Endothelial cell of umbilical vein (primary cell): ENCODE data around the gene SP9. TPM values are rescaled to one million over a fixed set of nuclear protein-coding genes. Genes with fewer than 3 reads are reported as not detected.

ENCODE experiments used
- BruUV-seq: library from RNA; stranded (reverse); fragments of 400-500 nt; replicated peaks from 2 replicates; lab custom pipeline; 2021; lab: Mats Ljungman, UMichigan
- CTCF ChIA-PET: fragments of 300-600, 350-600 bp; sonication (Branson Sonifier 250); formaldehyde crosslinking; loops from one replicate; lab custom pipeline; 2021; ENCODE audit warnings: antibody characterized with exemption, inconsistent platforms; lab: Charles Lee
- POLR2A ChIA-PET: fragments of 300-600, 350-600 bp; sonication (Branson Sonifier 250); formaldehyde crosslinking; loops from one replicate; lab custom pipeline; 2021; ENCODE audit warnings: antibody characterized with exemption, inconsistent platforms; lab: Charles Lee
- DNase-seq: peaks from one replicate; pipeline ENCODE4 v3.0.0-alpha.2; 2011; ENCODE audit warnings: low read depth, low spot score
- FAIRE-seq: peaks from 2 replicates; lab custom pipeline; 2011; peaks lifted over from hg19 to GRCh38; lab: Jason Lieb, UNC
- H2AFZ ChIP-seq: 2 replicates; pipeline ENCODE4 v1.6.0; 2012; ENCODE audit warnings: low read depth, low read length, control low read depth, inconsistent platforms
- H3K27ac ChIP-seq: 2 replicates; pipeline ENCODE4 v1.5.1; 2011; ENCODE audit warnings: low read depth, mild to moderate bottlenecking, control low read depth, low read length, moderate library complexity; ENCODE audit not compliant: insufficient read depth
- H3K27me3 ChIP-seq, 2 experiments: 2 replicates each; pipeline versions ENCODE4 v1.6.0 to v1.6.1; 2011; ENCODE audit warnings: low read length in 2 of 2, mixed read lengths in 1 of 2; ENCODE audit not compliant: control insufficient read depth in 2 of 2, insufficient read depth in 2 of 2
- H3K36me3 ChIP-seq, 2 experiments: 2 replicates in 1 of 2; 3 replicates in 1 of 2; pipeline ENCODE4 v1.5.1; 2011; ENCODE audit warnings: low read length in 2 of 2, mild to moderate bottlenecking in 1 of 2, moderate library complexity in 1 of 2; ENCODE audit not compliant: control insufficient read depth in 2 of 2, insufficient read depth in 2 of 2; ENCODE audit errors: extremely low read depth in 1 of 2
- H3K4me1 ChIP-seq: 3 replicates; pipeline ENCODE4 v1.5.1; 2011; ENCODE audit warnings: mild to moderate bottlenecking, low read length; ENCODE audit not compliant: control insufficient read depth, insufficient read depth; ENCODE audit errors: extremely low read depth
- H3K4me2 ChIP-seq: 2 replicates; pipeline ENCODE4 v1.6.1; 2011; ENCODE audit warnings: low read length, control low read depth, mixed read lengths; ENCODE audit not compliant: insufficient read depth
- H3K4me3 ChIP-seq, 3 experiments: fragments of 200-600 bp in 1 of 3; sonication (generic), shearing (Covaris generic) in 1 of 3; replicated peaks in 1 of 3; 2 replicates each; pipeline ENCODE4 v1.5.1; 2011 to 2016; ENCODE audit warnings: control low read depth in 3 of 3, low read length in 3 of 3, mild to moderate bottlenecking in 2 of 3, inconsistent platforms in 1 of 3, low read depth in 1 of 3, moderate library complexity in 1 of 3; ENCODE audit not compliant: insufficient read depth in 1 of 3
- H3K79me2 ChIP-seq: 2 replicates; pipeline ENCODE4 v1.6.0; 2012; ENCODE audit warnings: low read length, inconsistent platforms; ENCODE audit not compliant: control insufficient read depth, insufficient read depth
- H3K9ac ChIP-seq: replicated peaks from 2 replicates; pipeline ENCODE3; 2011; ENCODE audit warnings: low read length, control low read depth; ENCODE audit not compliant: insufficient read depth; ENCODE audit errors: extremely low read depth
- H3K9me1 ChIP-seq: replicated peaks from 3 replicates; pipeline ENCODE4 v1.6.0; 2011; ENCODE audit warnings: mild to moderate bottlenecking, low read length; ENCODE audit not compliant: control insufficient read depth, insufficient read depth; ENCODE audit errors: extremely low read depth
- H3K9me3 ChIP-seq: replicated peaks from 2 replicates; pipeline ENCODE4 v1.5.1; 2012; ENCODE audit warnings: low read length, inconsistent platforms; ENCODE audit not compliant: control insufficient read depth, insufficient read depth
- H4K20me1 ChIP-seq: replicated peaks from 2 replicates; pipeline ENCODE3; 2011; ENCODE audit warnings: mild to moderate bottlenecking, low read length; ENCODE audit not compliant: control insufficient read depth, insufficient read depth; ENCODE audit errors: extremely low read depth
- CTCF ChIP-seq, 2 donors: IDR thresholded peaks; 1 replicate in 1 of 2; 2 replicates in 1 of 2; pipeline ENCODE4 v1.5.1; 2011; ENCODE audit warnings: low read length in 2 of 2, mild to moderate bottlenecking in 2 of 2, moderate library complexity in 2 of 2, control low read depth in 1 of 2, inconsistent platforms in 1 of 2, low read depth in 1 of 2; ENCODE audit not compliant: insufficient read depth in 1 of 2; ENCODE audit errors: extremely low read depth in 1 of 2
- EZH2 ChIP-seq: IDR thresholded peaks from 2 replicates; pipeline ENCODE4 v1.6.1; 2012; ENCODE audit warnings: borderline replicate concordance, low read depth, mild to moderate bottlenecking, moderate library complexity, low read length, inconsistent platforms; ENCODE audit not compliant: severe bottlenecking
- FOS ChIP-seq: IDR thresholded peaks from 2 replicates; pipeline ENCODE4 v1.6.1; 2011; ENCODE audit warnings: mild to moderate bottlenecking, low read length, moderate library complexity, borderline replicate concordance; ENCODE audit not compliant: insufficient read depth
- GATA2 ChIP-seq: IDR thresholded peaks from 2 replicates; pipeline ENCODE4 v1.7.0; 2011; ENCODE audit warnings: low read depth, mild to moderate bottlenecking, moderate library complexity, mixed read lengths, low read length; ENCODE audit not compliant: insufficient read length, insufficient read depth
- JUN ChIP-seq: IDR thresholded peaks from 2 replicates; pipeline ENCODE4 v1.6.1; 2011; ENCODE audit warnings: borderline replicate concordance, low read depth; ENCODE audit not compliant: insufficient read length, insufficient read depth
- MAX ChIP-seq: IDR thresholded peaks from 2 replicates; pipeline ENCODE4 v1.6.1; 2011; ENCODE audit not compliant: insufficient read depth, insufficient read length
- MYC ChIP-seq: IDR thresholded peaks from one replicate; pipeline ENCODE4 v1.6.1; 2011; ENCODE audit warnings: mild to moderate bottlenecking, low read depth, low read length
- POLR2A ChIP-seq: IDR thresholded peaks from 2 replicates; pipeline ENCODE4 v1.6.1; 2012; ENCODE audit warnings: low read depth, mild to moderate bottlenecking, control low read depth, low read length
- POLR2AphosphoS5 ChIP-seq: IDR thresholded peaks from 2 replicates; pipeline ENCODE4 v1.6.1; 2012; ENCODE audit warnings: low read depth, mild to moderate bottlenecking, control low read depth, low read length, moderate library complexity; ENCODE audit not compliant: insufficient read depth
- dilution Hi-C: fragments of 300-500 bp; cut with MboI; formaldehyde crosslinking; loops from one replicate; pipeline ENCODE4 v1.15.0; 2019; ENCODE audit warnings: low sequenced_read_pairs; ENCODE audit not compliant: extremely low pct_ligation_motif_present
- intact Hi-C: fragments of 100-400 bp; cut with micrococcal nuclease; formaldehyde crosslinking; loops from one replicate; pipeline ENCODE4 v1.10.0; 2022
- polyA plus RNA-seq, 4 experiments: library from polyadenylated mRNA; depleted of rRNA in 3 of 4; stranded (reverse) in 3 of 4; unstranded in 1 of 4; fragments of >200 nt; gene quantifications; 2 replicates each; pipeline versions ENCODE4 v1.2.1 to v1.2.3, GENCODE V29; 2011 to 2012; ENCODE audit warnings: missing spikeins in 1 of 4
- total RNA-seq: library from RNA; stranded (reverse); gene quantifications from 2 replicates; pipeline ENCODE4 v1.2.3, GENCODE V29; 2021

SP9 gene
- total and polyA plus RNA-seq, 2 donors (not counting 3 experiments of a cell fraction or from before 2014, with no cell fraction given) = not detected

- Histone ChIP-seq H3K36me3 (peaks cover under 1 to 6% of the 10 kb centered on the region in 2 experiments), H3K9ac (no peak overlapping the region), H3K27me3 (no peaks in the 10 kb centered on the region), H3K9me3 (no peaks in the 10 kb centered on the region), H3K4me2 (no peak overlapping the region), H3K9me1 (no peaks in the 10 kb centered on the region), H3K4me1 (no peaks in the 10 kb centered on the region), H2AFZ (no peak overlapping the region), H3K79me2 (no peaks in the 10 kb centered on the region), H3K4me3 (no peak overlapping the region), H3K27ac (no peak overlapping the region), H4K20me1 (no peaks in the 10 kb centered on the region)
- BruUV-seq = no TSS peak
- TF ChIP-seq GATA2 = no peak
- no peak for TF ChIP-seq CTCF (IDR thresholded peaks at IDR 0.05; ENCODE audit: extremely low read depth in 1 of 2, insufficient read depth in 1 of 2, low read depth in 1 of 2, low read length in 2 of 2)
- no peak for TF ChIP-seq EZH2
- no peak for TF ChIP-seq FOS
- TF ChIP-seq POLR2AphosphoS5 = no peak
- no peak for TF ChIP-seq JUN
- no peak for TF ChIP-seq MAX
- TF ChIP-seq MYC = no peak
- no peak for TF ChIP-seq POLR2A
- ChIA-PET POLR2A (no interaction called here), CTCF (interaction anchor here (0.6 kb wide), 1 partner anchor 15 kb away, joined by 3 read pairs; no protein-coding TSS in a partner anchor)
- dilution Hi-C loops = no loop called here
- no peak for FAIRE-seq
- no peak for DNase-seq
- intact Hi-C loops = no loop called here
Measured at GRCh38 chr2:174383796-174384195, 49.0 kb downstream of the SP9 start.
